Ishikawa (cell line): ENCODE data around the gene PACSIN2.

ENCODE experiments used
- CEBPB ChIP-seq: IDR thresholded peaks from 2 replicates; pipeline ENCODE4 v1.6.1; 2012
- CREB1 ChIP-seq: IDR thresholded peaks from 2 replicates; pipeline ENCODE4 v1.6.1; 2012; ENCODE audit warnings: low read depth
- EGR1 ChIP-seq: IDR thresholded peaks from 2 replicates; pipeline ENCODE4 v1.6.1; 2012
- EP300 ChIP-seq: IDR thresholded peaks from 2 replicates; pipeline ENCODE4 v1.6.1; 2012; ENCODE audit warnings: borderline replicate concordance
- FOXM1 ChIP-seq: IDR thresholded peaks from 2 replicates; pipeline ENCODE4 v1.6.1; 2012; ENCODE audit warnings: low read depth, borderline replicate concordance
- MAX ChIP-seq: IDR thresholded peaks from 2 replicates; pipeline ENCODE4 v1.6.1; 2012
- NFIC ChIP-seq: IDR thresholded peaks from 2 replicates; pipeline ENCODE4 v1.6.1; 2012
- RAD21 ChIP-seq: IDR thresholded peaks from 2 replicates; pipeline ENCODE4 v1.6.1; 2012; ENCODE audit warnings: low read depth
- REST ChIP-seq: IDR thresholded peaks from 2 replicates; pipeline ENCODE4 v1.6.1; 2012; ENCODE audit warnings: low read depth, mild to moderate bottlenecking
- TAF1 ChIP-seq: IDR thresholded peaks from 2 replicates; pipeline ENCODE4 v1.6.1; 2012; ENCODE audit warnings: low read depth, mild to moderate bottlenecking
- TCF12 ChIP-seq: IDR thresholded peaks from 2 replicates; pipeline ENCODE4 v1.6.1; 2012; ENCODE audit warnings: low read depth
- TEAD4 ChIP-seq: IDR thresholded peaks from 2 replicates; pipeline ENCODE4 v1.6.1; 2012
- USF1 ChIP-seq: IDR thresholded peaks from 2 replicates; pipeline ENCODE4 v1.6.1; 2012
- YY1 ChIP-seq: IDR thresholded peaks from 2 replicates; pipeline ENCODE4 v1.6.1; 2012; ENCODE audit warnings: low read depth
- ZBTB7A ChIP-seq: IDR thresholded peaks from 2 replicates; pipeline ENCODE4 v1.6.1; 2012; ENCODE audit warnings: low read depth

PACSIN2 gene

DNA sequence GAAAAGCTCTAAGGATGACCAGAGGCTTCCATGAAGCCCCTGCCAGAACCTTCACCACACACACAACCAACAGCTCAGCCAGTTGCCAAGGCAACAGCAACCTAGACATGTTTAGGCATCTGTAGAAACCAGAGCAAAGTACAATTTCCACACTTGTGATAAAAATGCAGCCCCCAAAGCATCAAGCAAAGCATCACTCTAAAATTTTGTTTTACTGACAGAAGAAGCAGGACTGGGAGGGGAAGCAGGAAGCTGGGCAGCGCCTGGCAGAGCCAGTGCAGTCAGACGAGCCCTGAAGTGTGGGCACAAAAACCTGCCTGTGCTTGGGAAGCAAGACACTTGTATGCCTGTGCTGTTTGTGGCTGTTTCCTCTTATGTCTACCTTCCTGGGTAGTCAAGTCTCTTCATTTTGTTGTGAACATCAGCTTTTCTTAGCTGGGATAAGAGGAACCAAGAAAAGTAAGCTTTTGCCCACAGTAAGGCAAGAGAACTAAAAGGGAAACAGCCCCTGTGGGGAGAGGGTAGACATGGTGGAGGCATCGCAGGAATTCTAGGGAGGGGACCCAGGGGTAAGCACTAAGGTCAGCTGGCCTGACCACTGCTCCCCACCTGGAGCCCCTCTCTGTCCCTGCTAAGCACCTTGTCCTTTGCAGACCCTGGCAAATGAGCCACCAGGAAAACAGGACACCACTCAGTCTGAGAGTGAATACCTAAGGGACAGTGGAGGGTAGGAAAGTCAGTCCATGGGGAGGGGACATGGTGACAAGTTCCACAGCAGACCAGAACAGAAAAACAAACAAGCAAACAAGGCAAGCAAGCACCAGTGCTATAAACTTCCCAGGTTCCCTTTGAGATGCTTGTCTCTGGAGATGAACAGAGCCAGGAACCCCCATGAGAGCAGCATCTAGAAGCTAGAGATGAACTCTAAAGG lies 13.4 kb downstream of the PACSIN2 start:
- TF ChIP-seq NFIC = no peak
- no peak for TF ChIP-seq CREB1
- TF ChIP-seq TCF12 = no peak
- no peak for TF ChIP-seq EP300
- no peak for TF ChIP-seq RAD21
- no peak for TF ChIP-seq ZBTB7A
- no peak for TF ChIP-seq CEBPB
- TF ChIP-seq MAX = no peak
- TF ChIP-seq TAF1 = no peak
- TF ChIP-seq REST = no peak
- TF ChIP-seq TEAD4 = no peak
- no peak for TF ChIP-seq FOXM1
- TF ChIP-seq USF1 = no peak

DNA sequence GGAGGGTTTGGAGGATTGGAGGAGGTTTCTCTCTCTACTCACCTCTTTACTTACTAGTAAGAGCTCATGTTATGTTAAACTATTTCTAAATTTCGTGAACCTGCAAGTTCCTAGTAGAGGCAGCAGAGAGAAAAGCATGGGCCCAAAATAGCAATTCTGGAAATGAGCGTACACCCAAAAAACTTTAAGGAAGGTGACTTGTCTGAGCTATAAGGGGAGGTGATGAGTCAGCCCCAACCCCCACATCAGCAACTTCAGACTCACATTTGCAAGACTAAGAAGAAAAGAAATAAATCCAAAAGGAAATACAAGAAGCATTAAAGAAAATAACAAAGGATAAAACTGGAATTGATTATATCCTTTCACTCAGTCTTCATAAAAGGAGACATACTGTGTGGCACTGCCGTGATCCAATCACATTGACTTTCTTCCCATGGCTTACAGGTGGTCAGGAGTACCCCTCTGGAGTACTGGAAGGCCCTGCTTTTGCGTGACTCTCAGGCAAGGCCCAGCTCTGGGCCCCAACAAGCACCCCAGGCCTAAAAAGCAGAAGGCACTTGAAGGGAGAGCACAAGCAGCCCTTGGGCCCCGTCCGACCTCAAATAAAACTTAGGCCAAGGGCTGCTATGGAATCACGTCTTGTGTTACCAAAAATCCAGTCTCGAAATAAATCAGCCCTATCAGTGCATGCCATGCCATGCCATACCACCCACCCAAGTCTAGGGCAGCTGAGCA lies 14.3 kb downstream of the PACSIN2 start:
- no peak for TF ChIP-seq YY1
- no peak for TF ChIP-seq TCF12
- no peak for TF ChIP-seq MAX
- TF ChIP-seq RAD21 = no peak
- TF ChIP-seq NFIC = no peak
- no peak for TF ChIP-seq CREB1
- no peak for TF ChIP-seq ZBTB7A
- no peak for TF ChIP-seq FOXM1

GRCh38 chr22:42997582-42998090 lies 17.3 kb downstream of the PACSIN2 start:
- TF ChIP-seq USF1 (no peak), CEBPB (no peak), RAD21 (no peak), TCF12 (no peak), FOXM1 (no peak)

GRCh38 chr22:42996646-42997365 lies 18.1 kb downstream of the PACSIN2 start:
- no peak for TF ChIP-seq TAF1
- TF ChIP-seq CEBPB = no peak
- TF ChIP-seq NFIC = no peak
- no peak for TF ChIP-seq USF1
- no peak for TF ChIP-seq MAX
- TF ChIP-seq RAD21 = no peak

- 0 out of 2 replicates have a peak, but pooled peaks have one; percentile 30 for TF ChIP-seq YY1
- TF ChIP-seq TAF1 = 0 out of 2 replicates have a peak, but pooled peaks have one; percentile 13
- TF ChIP-seq TEAD4 = peak; percentile 48; the same call in 1 of the 2 replicates
- no peak for TF ChIP-seq EGR1
- no peak for TF ChIP-seq REST
- peak; percentile 96 for TF ChIP-seq CEBPB
- peak; percentile 58 for TF ChIP-seq MAX
- peak; percentile 52; the same call in 1 of the 2 replicates for TF ChIP-seq EP300
- TF ChIP-seq ZBTB7A = no peak
- peak; percentile 24 for TF ChIP-seq RAD21
- TF ChIP-seq USF1 = no peak
- TF ChIP-seq CREB1 = no peak
- no peak for TF ChIP-seq FOXM1
- TF ChIP-seq TCF12 = peak; percentile 64; the same call in 1 of the 2 replicates
- TF ChIP-seq NFIC = peak; percentile 66
These were observed 19.9 kb downstream of the PACSIN2 start for GRCh38 chr22:42994917-42995562.
